ENCODE data around the gene PTPRJ. TPM values are rescaled to one million over a fixed set of nuclear protein-coding genes. Genes with fewer than 3 reads are reported as not detected.

The PTPRJ gene
- total and polyA plus RNA-seq, 2 donors (not counting 3 experiments of a cell fraction or from before 2014, with no cell fraction given) = 3.1 to 7.7 TPM

DNA sequence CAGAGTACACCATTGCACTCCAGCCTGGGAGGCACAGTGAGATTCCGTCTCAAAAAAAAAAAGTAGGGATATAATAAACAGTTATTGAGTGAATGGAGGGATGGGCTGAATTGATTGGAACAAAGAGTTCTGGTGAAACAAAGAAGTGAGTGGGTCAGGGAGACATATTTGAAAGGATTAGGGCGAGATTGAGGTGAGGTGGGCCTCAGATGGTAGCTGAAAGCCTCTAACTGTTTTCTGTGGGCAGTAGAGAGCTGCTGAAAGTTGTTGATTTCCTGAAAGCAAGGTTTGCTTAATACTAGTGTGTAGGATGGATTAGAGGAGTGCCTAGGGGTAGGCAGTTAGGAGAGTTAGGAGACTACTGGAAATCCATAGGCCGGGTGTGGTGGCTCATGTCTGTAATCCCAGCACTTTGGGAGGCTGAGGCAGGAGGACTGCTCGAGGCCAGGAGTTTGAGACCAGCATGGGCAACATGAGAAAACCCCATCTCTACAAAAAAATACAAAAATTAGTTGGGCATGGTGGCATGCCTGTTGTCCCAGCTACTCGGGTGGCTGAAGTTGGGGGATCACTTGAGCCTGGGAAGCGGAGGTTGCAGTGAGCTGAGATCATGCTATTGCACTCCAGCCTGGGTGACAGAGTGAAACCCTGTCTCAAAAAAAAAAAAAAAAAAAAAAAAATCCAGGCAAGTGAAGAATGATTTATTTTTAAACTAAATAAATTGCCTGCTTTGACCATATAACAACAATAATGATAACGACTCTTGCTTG lies 41.4 kb upstream of the PTPRJ start:
- Histone ChIP-seq H3K79me2 (ENCODE audit: control insufficient read depth, insufficient read depth, low read length) (no peaks in the 10 kb centered on the region), H3K36me3 (ENCODE audit: control insufficient read depth in 2 of 2, extremely low read depth in 1 of 2, insufficient read depth in 2 of 2, low read length in 2 of 2) (no peaks in the 10 kb centered on the region), H4K20me1 (replicated peaks; ENCODE audit: control insufficient read depth, extremely low read depth, insufficient read depth, low read length) (no peaks in the 10 kb centered on the region), H3K4me1 (ENCODE audit: control insufficient read depth, extremely low read depth, insufficient read depth, low read length) (peaks cover 5% of the 10 kb centered on the region), H3K4me3 (replicated peaks in 1 of 3; ENCODE audit: insufficient read depth in 1 of 3, low read depth in 1 of 3, low read length in 3 of 3) (no peak overlapping the region), H3K4me2 (ENCODE audit: insufficient read depth, low read length) (no peak overlapping the region), H2AFZ (ENCODE audit: low read depth, low read length) (no peak overlapping the region), H3K27me3 (ENCODE audit: control insufficient read depth in 2 of 2, insufficient read depth in 2 of 2, low read length in 2 of 2) (no peaks in the 10 kb centered on the region), H3K9me3 (replicated peaks; ENCODE audit: control insufficient read depth, insufficient read depth, low read length) (no peaks in the 10 kb centered on the region), H3K9me1 (replicated peaks; ENCODE audit: control insufficient read depth, extremely low read depth, insufficient read depth, low read length) (no peaks in the 10 kb centered on the region), H3K9ac (replicated peaks; ENCODE audit: extremely low read depth, insufficient read depth, low read length) (no peak overlapping the region), H3K27ac (ENCODE audit: insufficient read depth, low read depth, low read length) (no peak overlapping the region)
- CTCF ChIA-PET = interaction anchor here (1.0 to 11.4 kb wide), 3 partner anchors 39 to 170 kb away, joined by 3 to 326 read pairs (median 4); no protein-coding TSS in a partner anchor
- POLR2A ChIA-PET = no interaction called here
- DNase-seq (ENCODE audit: low read depth, low spot score) (no peak), FAIRE-seq (no peak)
- TF ChIP-seq, protein P1, sequence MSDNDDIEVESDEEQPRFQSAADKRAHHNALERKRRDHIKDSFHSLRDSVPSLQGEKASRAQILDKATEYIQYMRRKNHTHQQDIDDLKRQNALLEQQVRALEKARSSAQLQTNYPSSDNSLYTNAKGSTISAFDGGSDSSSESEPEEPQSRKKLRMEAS (IDR thresholded peaks at IDR 0.05; ENCODE audit: insufficient read depth, insufficient read length) = no peak
- no peak for TF ChIP-seq POLR2A (IDR thresholded peaks at IDR 0.05; ENCODE audit: low read depth, low read length)
- no peak for TF ChIP-seq GATA2 (IDR thresholded peaks at IDR 0.05; ENCODE audit: insufficient read depth, insufficient read length, low read depth, low read length)
- no peak for TF ChIP-seq MYC (IDR thresholded peaks at IDR 0.05; ENCODE audit: low read depth, low read length)
- no peak for TF ChIP-seq POLR2AphosphoS5 (IDR thresholded peaks at IDR 0.05; ENCODE audit: insufficient read depth, low read depth, low read length)
- TF ChIP-seq, protein P2, sequence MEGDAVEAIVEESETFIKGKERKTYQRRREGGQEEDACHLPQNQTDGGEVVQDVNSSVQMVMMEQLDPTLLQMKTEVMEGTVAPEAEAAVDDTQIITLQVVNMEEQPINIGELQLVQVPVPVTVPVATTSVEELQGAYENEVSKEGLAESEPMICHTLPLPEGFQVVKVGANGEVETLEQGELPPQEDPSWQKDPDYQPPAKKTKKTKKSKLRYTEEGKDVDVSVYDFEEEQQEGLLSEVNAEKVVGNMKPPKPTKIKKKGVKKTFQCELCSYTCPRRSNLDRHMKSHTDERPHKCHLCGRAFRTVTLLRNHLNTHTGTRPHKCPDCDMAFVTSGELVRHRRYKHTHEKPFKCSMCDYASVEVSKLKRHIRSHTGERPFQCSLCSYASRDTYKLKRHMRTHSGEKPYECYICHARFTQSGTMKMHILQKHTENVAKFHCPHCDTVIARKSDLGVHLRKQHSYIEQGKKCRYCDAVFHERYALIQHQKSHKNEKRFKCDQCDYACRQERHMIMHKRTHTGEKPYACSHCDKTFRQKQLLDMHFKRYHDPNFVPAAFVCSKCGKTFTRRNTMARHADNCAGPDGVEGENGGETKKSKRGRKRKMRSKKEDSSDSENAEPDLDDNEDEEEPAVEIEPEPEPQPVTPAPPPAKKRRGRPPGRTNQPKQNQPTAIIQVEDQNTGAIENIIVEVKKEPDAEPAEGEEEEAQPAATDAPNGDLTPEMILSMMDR (IDR thresholded peaks at IDR 0.05; ENCODE audit: extremely low read depth in 1 of 2, insufficient read depth in 1 of 2, low read depth in 1 of 2, low read length in 2 of 2) = no peak
- TF ChIP-seq JUN (IDR thresholded peaks at IDR 0.05; ENCODE audit: borderline replicate concordance, insufficient read depth, insufficient read length, low read depth) = no peak
- TF ChIP-seq FOS (IDR thresholded peaks at IDR 0.05; ENCODE audit: borderline replicate concordance, insufficient read depth, low read length) = no peak
- TF ChIP-seq EZH2 (IDR thresholded peaks at IDR 0.05; ENCODE audit: borderline replicate concordance, low read depth, low read length, severe bottlenecking) = no peak
- intact Hi-C loops (cut with micrococcal nuclease) = no loop called here
- no TSS peak for BruUV-seq (replicated peaks)
- dilution Hi-C loops (cut with MboI; ENCODE audit: extremely low pct_ligation_motif_present, low sequenced_read_pairs) = no loop called here

All from endothelial cell of umbilical vein (primary cell).